Astrocyte (in vitro differentiated cells and primary cell): Measurements from ENCODE around the gene PLCD3.

Source experiments
- EZH2 ChIP-seq: IDR thresholded peaks from 2 replicates; pipeline ENCODE4 v1.6.1; 2012; ENCODE audit warnings: mild to moderate bottlenecking, low read length, inconsistent platforms; ENCODE audit not compliant: insufficient read depth
- TF ChIP-seq, protein P1 (sequence below): IDR thresholded peaks from 2 replicates; pipeline ENCODE4 v1.5.1; 2011; ENCODE audit warnings: low read depth, mild to moderate bottlenecking, inconsistent platforms, low read length, moderate library complexity; ENCODE audit not compliant: insufficient read depth

DNA sequence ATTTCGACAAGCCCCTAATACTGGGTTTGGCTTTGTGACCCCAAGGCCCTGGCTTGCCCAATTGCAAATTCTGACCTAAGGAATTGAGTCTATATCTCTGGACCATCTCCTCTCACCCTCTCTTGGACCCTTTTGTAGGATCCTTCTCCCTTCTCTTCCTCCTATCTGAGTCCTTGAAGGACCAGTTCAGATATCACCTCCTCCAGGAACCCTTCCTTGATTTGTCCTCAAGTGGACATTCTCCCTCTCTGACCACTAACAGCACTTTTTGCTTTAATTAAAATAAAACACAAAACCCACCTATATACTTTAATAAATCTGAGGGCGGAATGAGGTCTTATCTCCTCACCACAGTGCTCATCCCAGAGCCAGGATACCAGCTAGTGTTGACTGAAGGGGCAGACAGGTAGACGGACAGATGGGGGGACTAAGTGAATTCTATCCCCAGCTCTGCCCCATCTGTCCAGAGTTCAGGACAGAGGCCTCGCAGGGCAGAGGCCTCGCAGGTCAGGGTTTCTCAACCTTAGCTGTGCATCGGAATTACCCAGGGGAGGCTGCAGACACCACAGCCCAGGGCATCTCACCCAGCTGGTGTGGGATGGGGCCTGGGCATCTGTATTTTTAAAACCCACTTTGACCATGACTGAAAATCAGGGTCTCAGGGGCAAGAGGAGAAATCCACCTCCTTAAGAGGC is 9.1 kb downstream of the PLCD3 start:
- TF ChIP-seq, protein P1, sequence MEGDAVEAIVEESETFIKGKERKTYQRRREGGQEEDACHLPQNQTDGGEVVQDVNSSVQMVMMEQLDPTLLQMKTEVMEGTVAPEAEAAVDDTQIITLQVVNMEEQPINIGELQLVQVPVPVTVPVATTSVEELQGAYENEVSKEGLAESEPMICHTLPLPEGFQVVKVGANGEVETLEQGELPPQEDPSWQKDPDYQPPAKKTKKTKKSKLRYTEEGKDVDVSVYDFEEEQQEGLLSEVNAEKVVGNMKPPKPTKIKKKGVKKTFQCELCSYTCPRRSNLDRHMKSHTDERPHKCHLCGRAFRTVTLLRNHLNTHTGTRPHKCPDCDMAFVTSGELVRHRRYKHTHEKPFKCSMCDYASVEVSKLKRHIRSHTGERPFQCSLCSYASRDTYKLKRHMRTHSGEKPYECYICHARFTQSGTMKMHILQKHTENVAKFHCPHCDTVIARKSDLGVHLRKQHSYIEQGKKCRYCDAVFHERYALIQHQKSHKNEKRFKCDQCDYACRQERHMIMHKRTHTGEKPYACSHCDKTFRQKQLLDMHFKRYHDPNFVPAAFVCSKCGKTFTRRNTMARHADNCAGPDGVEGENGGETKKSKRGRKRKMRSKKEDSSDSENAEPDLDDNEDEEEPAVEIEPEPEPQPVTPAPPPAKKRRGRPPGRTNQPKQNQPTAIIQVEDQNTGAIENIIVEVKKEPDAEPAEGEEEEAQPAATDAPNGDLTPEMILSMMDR = no peak
- TF ChIP-seq EZH2 = no peak
